HG02884 (cell line): ENCODE measurements around the gene COBL.

Experiments used
- ATAC-seq: cut with Tn5 transposase; IDR thresholded peaks from one replicate; pipeline ENCODE4 v1.9.1; 2021; ENCODE audit warnings: mild to moderate bottlenecking, moderate library complexity; ENCODE audit not compliant: unreplicated experiment

COBL gene

DNA sequence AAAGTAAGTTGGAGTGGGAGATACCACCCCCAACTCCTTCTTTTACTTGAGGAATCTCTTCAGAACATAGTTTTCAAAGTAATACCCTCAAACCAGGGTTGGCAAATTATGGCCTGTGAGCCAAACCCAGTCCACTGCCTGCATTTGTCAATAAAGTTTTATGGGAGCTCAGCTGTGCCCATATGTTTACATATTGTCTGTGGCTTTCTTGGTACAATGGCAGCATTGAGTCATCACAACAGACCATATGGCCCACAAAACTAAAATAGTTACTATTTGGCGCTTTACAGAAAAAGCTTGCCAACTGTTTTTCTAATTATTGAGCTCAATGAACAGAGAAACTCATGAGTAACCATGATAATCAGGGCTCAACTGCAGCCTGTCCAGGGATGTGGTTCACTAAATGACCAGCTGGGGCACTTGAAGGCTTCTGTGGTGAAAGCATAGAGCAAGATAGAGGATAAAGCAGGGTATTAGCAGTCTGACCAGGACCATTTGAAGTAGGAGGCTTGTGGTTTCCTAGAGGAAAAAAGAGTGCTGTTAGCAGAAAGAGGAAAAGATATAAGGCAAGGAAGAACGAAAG lies 337.9 kb downstream of the COBL start:
- ATAC-seq, result no peak

DNA sequence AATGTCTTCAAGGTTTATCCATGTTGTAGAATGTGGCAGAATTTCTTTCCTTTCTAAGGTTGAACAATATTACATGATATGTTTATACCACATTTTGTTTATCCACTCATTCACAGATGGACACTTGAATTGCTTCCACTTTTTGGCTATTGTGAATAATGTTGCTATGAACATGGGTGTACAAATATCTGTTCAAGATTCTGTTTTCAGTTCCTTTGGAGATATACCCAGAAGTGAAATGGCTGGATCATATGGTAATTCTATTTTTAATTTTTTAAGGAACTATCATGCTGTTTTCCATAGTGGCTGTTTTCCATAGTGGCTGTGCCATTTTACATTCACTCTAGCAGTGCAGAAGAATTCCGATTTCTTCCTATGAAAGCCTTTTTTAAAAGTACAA lies 339.2 kb downstream of the COBL start:
- ATAC-seq, result no peak

DNA sequence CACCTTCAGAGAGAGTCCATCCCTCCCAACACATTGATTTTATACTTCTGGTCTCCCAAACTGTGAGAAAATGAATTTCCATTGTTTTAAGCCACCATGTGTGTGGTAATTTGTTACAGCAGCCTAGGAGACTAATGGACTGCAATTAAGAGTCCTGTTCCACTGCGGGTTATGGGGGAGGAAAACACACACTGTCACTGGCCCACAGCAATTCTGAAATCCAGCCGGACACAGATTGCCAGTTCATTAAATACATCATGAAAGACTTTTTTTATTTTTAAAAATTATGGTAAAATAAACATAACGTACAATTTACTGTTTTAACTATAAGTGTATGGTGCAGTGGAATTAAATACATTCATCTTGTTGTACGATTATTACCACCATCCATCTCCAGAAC lies 340.5 kb downstream of the COBL start:
- ATAC-seq, result no peak

DNA sequence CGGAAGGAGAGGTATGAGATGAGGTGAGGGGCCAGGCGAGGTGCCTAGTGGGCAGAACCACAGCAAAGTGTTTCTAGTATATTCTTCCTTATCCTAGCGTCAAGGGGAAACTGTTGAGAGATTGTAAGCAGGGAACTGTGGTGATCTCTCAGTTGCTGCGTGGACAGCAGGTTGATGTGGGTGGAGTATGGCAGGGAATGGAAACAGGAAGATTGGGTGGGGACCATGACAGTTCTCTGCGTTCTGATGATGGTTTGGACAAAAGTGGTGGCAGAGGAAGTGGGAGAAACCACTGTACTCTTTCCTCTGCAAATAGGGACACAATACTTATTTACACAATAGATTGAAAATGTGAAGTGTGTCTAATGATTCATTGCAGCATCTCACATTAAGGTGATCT lies 342.4 kb downstream of the COBL start:
- ATAC-seq, result no peak

DNA sequence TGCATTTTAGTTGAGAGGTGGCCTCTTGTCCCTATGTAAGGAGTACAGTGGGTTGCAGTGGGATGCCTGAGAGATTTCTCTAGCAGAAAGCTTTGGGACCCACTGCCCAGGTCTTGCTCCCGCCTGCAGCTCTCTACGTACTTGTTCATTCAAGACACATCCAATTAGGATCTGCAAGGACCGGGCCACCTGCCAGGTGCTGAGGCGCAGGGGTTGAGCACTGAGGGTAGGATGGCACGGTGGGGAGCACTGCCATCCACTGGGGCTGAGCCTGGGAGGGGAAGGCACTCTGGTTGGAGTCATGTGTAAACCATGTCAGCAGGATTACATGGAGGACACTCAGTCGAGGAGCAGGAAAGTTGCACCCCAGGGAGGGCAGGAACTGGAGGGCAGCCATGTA lies 342.8 kb downstream of the COBL start:
- ATAC-seq, result no peak

DNA sequence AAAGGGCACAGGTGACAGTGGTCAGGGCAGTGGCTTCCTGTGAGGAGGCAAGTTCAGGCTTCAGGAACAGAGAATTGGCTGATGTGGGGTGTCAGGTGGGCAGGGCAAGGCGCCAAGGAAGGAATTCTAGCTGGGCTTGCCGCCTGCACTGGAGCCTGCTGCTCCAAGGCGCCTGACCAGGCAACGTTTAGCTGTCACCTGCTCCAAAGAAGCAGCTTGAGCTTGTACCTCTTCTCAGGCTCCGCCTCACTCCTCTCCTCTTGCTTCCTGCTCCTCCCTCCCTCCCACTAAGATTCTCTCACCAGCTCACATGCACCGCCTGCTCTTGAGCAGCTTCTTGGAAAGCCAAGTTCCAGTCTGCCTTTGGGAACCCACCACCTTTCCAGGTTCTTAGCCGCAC lies 346.5 kb downstream of the COBL start:
- ATAC-seq, result no peak
